Activated CD8-positive, alpha-beta memory T cell treated with anti-CD3 and anti-CD28 coated beads, Interleukin-2, amount 50 U/mL, for 1 hour (primary cell): ENCODE measurements around the gene AJM1.

ENCODE experiments used
- DNase-seq: peaks from one replicate; pipeline ENCODE4 v3.0.0-alpha.2; 2020; ENCODE audit errors: extremely low read depth

The AJM1 gene

GRCh38 chr9:136808075-136808805 is 34.0 kb upstream of the AJM1 start:
- no peak for DNase-seq

DNA sequence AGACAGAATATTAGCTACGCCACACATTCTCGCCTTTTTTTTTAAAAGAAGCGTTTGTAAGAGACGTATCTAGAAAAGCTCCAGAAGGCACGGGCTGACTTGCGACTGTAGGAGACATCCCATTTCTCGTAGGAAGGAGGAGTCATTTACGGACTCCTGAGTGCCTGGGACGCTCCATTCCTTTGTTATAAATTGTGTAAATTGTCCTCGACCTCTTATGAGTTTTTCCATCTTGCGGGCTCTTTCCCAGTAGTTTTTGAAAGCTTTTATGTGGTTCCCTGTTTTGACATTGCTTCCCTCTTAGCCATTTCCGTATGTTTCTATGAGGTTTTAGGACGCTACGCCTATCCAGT is 33.5 kb upstream of the AJM1 start:
- no peak for DNase-seq

- DNase-seq, result no peak
These were observed 27.4 kb upstream of the AJM1 start for GRCh38 chr9:136814725-136815421.

GRCh38 chr9:136815422-136815782 is 26.9 kb upstream of the AJM1 start:
- no peak for DNase-seq

DNA sequence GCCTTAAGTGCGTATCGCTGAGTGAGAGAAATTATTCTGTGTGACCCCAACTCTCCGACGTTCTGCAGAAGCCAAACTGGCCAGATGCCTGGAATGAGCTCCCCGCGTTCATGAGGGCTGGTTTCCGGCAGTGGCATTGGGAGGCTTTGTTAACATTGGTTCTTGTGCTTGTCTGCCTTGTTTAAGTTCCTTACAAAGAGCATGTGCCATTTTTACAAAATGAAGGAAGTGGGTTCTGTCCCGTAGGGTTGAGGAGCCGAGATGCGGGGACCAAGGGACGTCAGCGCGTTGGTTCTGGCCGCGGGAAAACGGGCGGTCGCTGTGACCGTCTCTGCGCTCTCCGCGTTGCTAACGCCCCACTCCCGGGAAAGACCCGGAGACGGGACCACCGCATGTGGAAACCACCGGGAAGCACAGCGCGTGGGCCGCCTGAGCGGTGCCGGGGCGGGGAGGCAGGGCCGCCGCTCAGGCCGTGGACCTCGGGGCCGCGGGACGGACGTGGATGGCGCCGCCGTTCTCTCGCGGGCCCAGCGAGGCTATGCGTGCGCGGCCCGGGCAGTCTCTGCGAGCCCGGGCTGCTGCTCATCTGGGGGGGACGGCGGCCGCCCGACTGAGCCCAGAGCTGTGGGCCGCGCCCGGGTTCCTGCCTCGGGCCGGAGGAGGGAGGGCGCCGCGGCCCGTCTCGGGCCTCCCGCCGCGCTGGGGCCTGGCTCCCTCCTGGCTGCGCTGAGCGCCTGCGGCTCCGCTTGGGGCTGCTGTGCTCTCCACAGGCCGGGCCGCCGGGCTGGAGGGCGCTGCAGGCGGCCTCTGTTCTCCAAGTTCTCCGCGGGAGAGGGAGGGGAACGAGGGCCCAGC is 21.1 kb upstream of the AJM1 start:
- no peak for DNase-seq

DNA sequence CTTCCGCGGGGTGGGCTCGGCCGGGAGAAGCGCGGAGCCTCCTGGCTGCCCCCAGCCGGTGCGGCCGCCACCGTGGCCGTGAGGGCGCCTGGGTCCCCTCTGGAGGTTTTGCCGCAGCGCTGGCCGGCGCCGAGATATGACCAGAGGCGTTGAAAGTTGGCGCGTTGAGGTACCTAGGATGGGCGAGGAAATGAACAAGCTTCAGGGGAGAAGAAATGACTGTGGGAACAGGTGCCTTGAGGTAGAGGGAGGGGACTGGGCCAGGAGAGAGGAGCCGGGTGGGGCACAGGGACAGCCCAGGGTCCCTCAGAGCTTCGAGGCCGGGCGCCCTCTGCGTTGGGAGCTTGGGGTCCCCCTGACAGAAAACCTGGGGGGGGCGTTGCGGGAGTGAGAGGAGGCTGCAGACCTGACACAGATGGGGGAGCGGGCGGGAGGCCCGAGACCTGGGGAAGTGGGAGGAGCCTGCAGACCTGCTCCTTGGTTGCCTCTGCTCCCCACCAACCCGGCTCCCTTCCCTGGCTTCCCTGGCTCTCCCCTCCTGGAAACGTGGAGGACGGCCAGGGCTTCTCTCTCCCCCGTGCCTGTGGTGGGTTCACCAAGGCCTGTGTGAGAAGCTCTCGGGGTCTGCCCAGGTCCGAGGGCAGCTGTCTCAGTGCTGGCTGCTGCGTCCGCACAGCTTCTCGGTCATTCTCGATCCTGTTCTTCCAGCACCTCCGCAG is 20.3 kb upstream of the AJM1 start:
- no peak for DNase-seq

GRCh38 chr9:136823136-136824046 is 18.9 kb upstream of the AJM1 start:
- no peak for DNase-seq

- no peak for DNase-seq
These were observed 17.6 kb upstream of the AJM1 start for GRCh38 chr9:136824496-136825225.

GRCh38 chr9:136825295-136826187 is 16.7 kb upstream of the AJM1 start:
- DNase-seq, result no peak

GRCh38 chr9:136826188-136826541 is 16.1 kb upstream of the AJM1 start:
- DNase-seq, result no peak

- no peak for DNase-seq
These were observed 15.3 kb upstream of the AJM1 start for GRCh38 chr9:136826703-136827582.

DNA sequence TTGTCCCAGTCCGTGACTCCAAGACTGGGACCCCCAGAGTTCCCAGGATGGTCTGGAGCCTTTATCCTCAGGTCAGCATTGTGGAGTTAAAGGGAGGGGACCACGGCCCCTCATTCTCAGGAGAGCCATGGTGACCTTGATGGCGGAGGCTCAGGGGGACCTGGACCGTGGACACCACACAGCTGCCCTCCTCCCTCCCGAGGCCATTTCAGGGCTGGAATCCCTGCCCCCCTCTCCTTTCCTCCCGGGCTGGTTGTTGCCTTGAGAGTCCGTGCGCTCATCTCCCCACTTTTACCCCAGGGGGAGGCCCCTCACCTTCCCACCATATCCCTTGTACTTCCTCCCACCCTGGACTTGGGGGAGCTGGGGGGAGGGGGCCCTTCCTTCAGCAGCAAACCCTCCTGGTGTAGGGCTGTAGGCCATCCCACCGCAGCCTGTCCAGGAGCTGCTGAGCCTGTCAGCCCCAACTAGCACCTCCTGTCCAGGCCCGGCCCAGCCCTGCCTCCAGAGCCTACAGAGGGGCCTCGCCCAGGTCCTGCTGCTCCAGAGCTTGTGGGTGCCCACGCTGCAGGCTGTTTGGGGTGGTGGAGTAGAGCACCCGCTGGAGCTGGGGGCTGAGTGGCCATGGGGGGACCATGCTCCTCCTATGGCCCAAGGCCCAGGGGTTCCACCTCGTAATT is 14.3 kb upstream of the AJM1 start:
- no peak for DNase-seq

DNA sequence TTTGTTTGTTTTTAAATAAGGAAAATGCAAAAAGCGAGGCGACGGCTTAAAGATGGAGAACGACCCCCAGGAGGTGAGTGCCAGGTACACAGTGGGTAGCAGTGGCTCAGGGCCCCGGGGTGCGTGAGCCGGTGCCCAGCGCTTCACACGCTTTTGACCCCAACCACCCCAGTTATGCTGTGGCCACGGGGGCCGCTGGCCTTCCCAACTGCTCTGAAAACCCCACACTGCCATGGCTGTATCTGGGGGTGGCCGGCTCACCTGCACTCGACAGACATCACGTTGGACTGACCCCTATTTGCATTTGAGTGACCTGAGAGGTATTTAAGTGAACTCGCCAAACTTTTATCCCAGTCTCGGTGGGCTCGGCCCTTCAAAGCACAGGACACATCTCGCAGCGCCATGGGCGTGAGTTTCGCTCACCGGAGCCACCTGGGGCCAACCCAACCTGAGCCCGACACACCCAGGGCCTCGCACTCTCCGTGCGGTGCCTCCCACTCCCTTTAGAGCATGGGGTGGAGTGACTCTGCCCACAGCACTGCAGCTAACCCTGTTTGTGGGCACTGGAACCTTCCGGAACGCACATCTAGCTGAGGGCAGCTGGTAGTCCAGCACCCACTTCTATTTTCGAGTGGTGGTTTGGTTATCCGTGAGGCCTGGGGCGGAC is 13.7 kb upstream of the AJM1 start:
- no peak for DNase-seq

DNA sequence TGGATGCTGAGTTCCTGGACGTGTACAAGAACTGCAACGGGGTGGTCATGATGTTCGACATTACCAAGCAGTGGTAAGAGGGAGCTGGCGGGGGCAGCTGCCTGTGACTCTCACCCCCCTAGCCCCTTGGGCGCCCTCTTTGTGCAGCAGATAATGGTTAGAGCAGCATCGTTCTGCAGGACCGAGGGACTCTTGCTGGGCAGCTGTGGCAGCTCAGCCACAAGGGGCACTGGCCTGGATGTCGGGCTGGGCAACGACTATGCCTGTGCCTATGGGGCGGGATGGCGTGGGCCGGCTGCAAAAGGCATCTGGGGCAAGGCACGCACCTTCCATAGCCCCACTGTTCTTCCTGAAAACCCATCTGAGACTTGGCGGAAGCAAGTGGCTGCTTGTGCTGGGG is 12.9 kb upstream of the AJM1 start:
- DNase-seq, result no peak

DNA sequence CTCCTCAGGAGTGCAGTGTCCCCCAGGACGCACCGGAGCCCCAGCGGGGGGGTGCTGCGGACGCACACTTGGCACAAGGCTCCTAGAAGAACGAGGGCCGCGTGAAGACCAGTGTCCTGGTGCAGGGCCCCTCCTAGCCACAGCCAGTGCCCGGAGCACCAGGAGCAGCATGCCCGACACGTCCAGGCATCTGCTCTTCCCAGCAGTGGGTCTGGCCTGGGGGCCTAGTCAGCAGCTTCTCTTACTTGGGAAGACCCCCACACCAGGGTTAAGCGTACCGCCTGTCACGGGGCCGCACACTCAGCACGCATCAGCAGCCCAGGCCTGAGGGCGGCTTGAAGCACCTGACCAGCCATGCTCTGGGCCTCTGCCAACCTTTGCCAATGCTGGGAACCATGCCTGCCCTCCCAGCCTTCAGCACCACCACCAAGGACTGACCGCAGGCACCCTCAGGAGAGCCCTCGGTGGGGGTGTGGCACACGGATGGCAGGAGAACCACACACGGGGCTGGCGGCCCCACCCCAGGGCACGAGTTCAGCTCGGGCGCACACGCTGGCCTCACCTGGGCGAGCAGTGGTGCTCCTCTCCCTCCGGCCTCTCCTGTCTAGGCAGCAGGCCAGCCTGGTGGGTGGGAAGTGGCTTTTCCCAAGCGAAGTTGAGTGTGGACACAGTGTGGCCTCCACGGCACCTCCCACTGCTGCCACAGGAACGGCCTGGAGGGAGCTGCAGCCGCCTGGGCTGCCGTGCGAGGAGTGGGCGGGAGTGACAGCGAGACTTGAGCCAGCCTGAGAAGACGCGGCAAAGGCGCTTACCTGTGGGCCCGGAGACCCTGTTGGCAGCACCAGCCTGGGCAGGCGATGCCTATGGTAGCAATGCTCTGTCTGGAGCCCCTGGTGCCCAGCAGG is 12.0 kb upstream of the AJM1 start:
- DNase-seq, result no peak

DNA sequence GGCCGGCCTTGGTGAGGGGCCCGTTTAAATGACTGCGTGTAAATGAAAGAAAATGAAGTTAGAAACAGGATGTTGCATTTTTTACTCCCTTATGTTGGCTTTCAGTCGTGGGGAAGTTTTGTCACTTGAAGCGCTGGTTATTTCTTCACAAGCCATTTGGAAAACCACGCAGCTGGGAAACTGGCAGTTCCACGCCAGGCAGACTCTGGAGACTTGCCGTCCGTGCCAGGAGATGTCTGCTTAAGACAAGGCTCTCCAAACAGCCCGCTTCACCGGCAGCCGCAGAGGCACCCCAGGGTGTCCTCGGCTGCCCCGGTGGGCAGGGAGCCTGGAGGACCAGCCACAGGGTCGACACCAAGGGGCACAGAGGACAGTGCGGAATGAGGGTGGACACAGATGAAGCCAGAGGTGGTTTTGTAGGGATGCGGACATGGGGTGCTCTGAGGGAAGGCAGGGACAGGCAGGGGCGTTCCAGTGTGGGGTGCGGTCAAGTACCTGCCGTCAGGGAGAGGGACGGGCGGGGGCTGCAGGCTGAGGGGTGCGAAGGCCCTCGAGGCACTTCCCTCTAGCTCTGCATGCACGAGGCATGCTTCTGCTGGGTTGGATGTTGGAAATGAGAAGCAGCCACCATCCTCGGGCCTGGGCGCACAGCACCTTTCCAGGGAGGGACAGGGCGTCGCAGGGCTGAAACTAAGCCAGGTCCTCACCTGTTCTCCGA is 11.1 kb upstream of the AJM1 start:
- DNase-seq, result no peak
